HG03060 (cell line): ENCODE results near the gene STK33.

Experiments
- ATAC-seq: cut with Tn5 transposase; IDR thresholded peaks from one replicate; pipeline ENCODE4 v1.9.1; 2021; ENCODE audit warnings: low read depth, moderate number of reproducible peaks; ENCODE audit not compliant: unreplicated experiment

The STK33 gene

GRCh38 chr11:8604078-8604723 lies 10.2 kb upstream of the STK33 start:
- no peak for ATAC-seq

GRCh38 chr11:8603696-8604077 lies 9.7 kb upstream of the STK33 start:
- no peak for ATAC-seq

- no peak for ATAC-seq
These were observed 7.5 kb upstream of the STK33 start for GRCh38 chr11:8601376-8602133.

- no peak for ATAC-seq
These were observed 4.5 kb upstream of the STK33 start for GRCh38 chr11:8598506-8598905.

GRCh38 chr11:8597182-8597581 lies 3.2 kb upstream of the STK33 start:
- no peak for ATAC-seq

GRCh38 chr11:8596504-8597046 lies 2.5 kb upstream of the STK33 start:
- ATAC-seq = no peak

- ATAC-seq = no peak
These were observed 573 bp downstream of the STK33 start for GRCh38 chr11:8593455-8593854.

- ATAC-seq = no peak
These were observed 6.1 kb downstream of the STK33 start for GRCh38 chr11:8587915-8588314.

- no peak for ATAC-seq
These were observed 7.2 kb downstream of the STK33 start for GRCh38 chr11:8586805-8587204.

GRCh38 chr11:8586184-8586583 lies 7.8 kb downstream of the STK33 start:
- no peak for ATAC-seq

GRCh38 chr11:8584511-8584910 lies 9.5 kb downstream of the STK33 start:
- ATAC-seq = no peak

GRCh38 chr11:8584082-8584481 lies 9.9 kb downstream of the STK33 start:
- ATAC-seq = no peak

GRCh38 chr11:8581300-8581699 lies 12.7 kb downstream of the STK33 start:
- no peak for ATAC-seq

GRCh38 chr11:8577791-8578581 lies 16.0 kb downstream of the STK33 start:
- no peak for ATAC-seq

GRCh38 chr11:8574798-8575197 lies 19.2 kb downstream of the STK33 start:
- no peak for ATAC-seq

GRCh38 chr11:8573777-8574176 lies 20.3 kb downstream of the STK33 start:
- ATAC-seq = no peak

GRCh38 chr11:8567602-8568198 lies 26.3 kb downstream of the STK33 start:
- ATAC-seq = no peak

- ATAC-seq = no peak
These were observed 27.3 kb downstream of the STK33 start for GRCh38 chr11:8566613-8567210.

- ATAC-seq = no peak
These were observed 29.5 kb downstream of the STK33 start for GRCh38 chr11:8564526-8564925.

- no peak for ATAC-seq
These were observed 32.6 kb downstream of the STK33 start for GRCh38 chr11:8561461-8561860.
